ENCODE measurements around the gene IVD. TPM values are rescaled to one million over a fixed set of nuclear protein-coding genes. Genes with fewer than 3 reads are reported as not detected.

IVD gene
- total and polyA plus RNA-seq, 9 of the 15 experiments (the other 6 are each of a cell fraction or from before 2014, with no cell fraction given): 0.15 to 4.5 (median 2.4) TPM

DNA sequence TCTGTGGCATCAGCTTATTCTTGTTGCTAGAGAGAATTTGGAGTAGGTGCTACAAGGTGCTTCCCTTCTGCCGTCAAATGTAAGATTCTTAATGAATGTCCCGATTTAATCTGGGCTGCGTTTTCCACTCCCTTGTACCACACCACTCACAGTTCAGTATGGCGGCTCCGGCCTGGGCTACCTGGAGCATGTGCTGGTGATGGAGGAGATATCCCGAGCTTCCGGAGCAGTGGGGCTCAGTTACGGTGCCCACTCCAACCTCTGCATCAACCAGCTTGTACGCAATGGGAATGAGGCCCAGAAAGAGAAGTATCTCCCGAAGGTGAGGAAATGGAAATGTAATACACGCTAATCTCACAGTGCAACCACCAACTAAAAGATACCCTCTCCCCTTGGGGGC, 4.9 kb downstream of the IVD start:
- intact Hi-C loops (cut with micrococcal nuclease) (no loop called here), in situ Hi-C loops (cut with MboI) (no loop called here)
- ChIA-PET POLR2A (interaction anchor here (0.6 to 1.2 kb wide), 3 partner anchors 19 to 403 kb away, joined by 3 to 5 read pairs (median 5); partner anchors contain the start of gene KNSTRN), CTCF (ENCODE audit: low intra/inter-chr PET ratio) (no interaction called here)
- 56% methylated on average over 11 of the region's 11 CpGs for WGBS (ENCODE audit: insufficient coverage, low coverage, missing lambda C conversion rate)
- no peak for TF ChIP-seq SAFB2 (IDR thresholded peaks at IDR 0.05; ENCODE audit: borderline replicate concordance, low read depth, low read length, severe bottlenecking)
- TF ChIP-seq YY1 (IDR thresholded peaks at IDR 0.05; ENCODE audit: borderline replicate concordance in 1 of 3, control insufficient read depth in 1 of 3, extremely low read depth in 1 of 3, insufficient read depth in 3 of 3, insufficient read length in 1 of 3, insufficient replicate concordance in 2 of 3, low read depth in 1 of 3, low read length in 2 of 3): no peak
- no peak for TF ChIP-seq CEBPG (CRISPR knock-in tag; IDR thresholded peaks at IDR 0.05)
- TF ChIP-seq CEBPG (tag; conservative IDR thresholded peaks at IDR 0.05 in 1 of 2, IDR thresholded peaks at IDR 0.05 in 1 of 2): no peak
- no peak for TF ChIP-seq HINFP (tag; conservative IDR thresholded peaks at IDR 0.05; ENCODE audit: low read depth)
- no peak for TF ChIP-seq SMARCA4 (IDR thresholded peaks at IDR 0.05)
- no peak for TF ChIP-seq MTA2 (IDR thresholded peaks at IDR 0.05; ENCODE audit: low read depth)
- no peak for TF ChIP-seq TRIM28 (IDR thresholded peaks at IDR 0.05)
- no peak for TF ChIP-seq CREM (IDR thresholded peaks at IDR 0.05; ENCODE audit: low read depth)
- TF ChIP-seq ZNF224 (CRISPR knock-in tag; IDR thresholded peaks at IDR 0.05): no peak
- no peak for ATAC-seq
- no TSS peak for BruUV-seq (replicated peaks)
- Histone ChIP-seq H3K9me1 (ENCODE audit: control insufficient read depth, insufficient read depth, low read length) (no peaks in the 10 kb centered on the region), H3K79me2 (ENCODE audit: control insufficient read depth, insufficient read depth, low read length) (no peaks in the 10 kb centered on the region), H3K27me3 (ENCODE audit: control insufficient read depth in 2 of 2, insufficient read depth in 2 of 2, low read length in 2 of 2) (no peaks in the 10 kb centered on the region), H3K4me3 (no peak overlapping the region), H4K20me1 (replicated peaks; ENCODE audit: control insufficient read depth, insufficient read depth, low read length) (no peaks in the 10 kb centered on the region), H3K9me3 (replicated peaks; ENCODE audit: control insufficient read depth, insufficient read depth, low read depth, low read length) (no peaks in the 10 kb centered on the region), H2AFZ (ENCODE audit: low read depth, low read length) (no peak overlapping the region), H3K27ac (ENCODE audit: extremely low read depth, low read depth, low read length) (no peak overlapping the region), H3K36me3 (ENCODE audit: control insufficient read depth, insufficient read depth, low read length) (0 out of 3 replicates have a peak, but pooled peaks cover 3% of the 10 kb centered on the region), H3K9ac (ENCODE audit: insufficient read depth in 1 of 2, low read depth in 2 of 2, low read length in 2 of 2) (no peak overlapping the region), H3K4me1 (replicated peaks in 1 of 2; ENCODE audit: control insufficient read depth in 2 of 2, insufficient read depth in 2 of 2, low read length in 2 of 2) (peaks cover 0 to 6% of the 10 kb centered on the region in 2 experiments; a peak in 1 of 5 replicates), H3K4me2 (ENCODE audit: insufficient read depth, low read length) (no peak overlapping the region)
- no peak for FAIRE-seq
- no peak for DNase-seq (ENCODE audit: extremely low read depth in 1 of 4, low spot score in 3 of 4)
